Measurements from ENCODE around the gene RESP18. TPM values are rescaled to one million over a fixed set of nuclear protein-coding genes. Genes with fewer than 3 reads are reported as not detected.

The RESP18 gene
- total RNA-seq, 2 experiments from 2014 or later = not detected

- no peaks in the 10 kb centered on the region for H3K9me2 ChIP-seq (ENCODE audit: insufficient read depth, low read length)
- peak overlapping the region; percentile 90 for H3K27ac ChIP-seq (ENCODE audit: low read depth, low read length, poor library complexity, severe bottlenecking)
- intact Hi-C loops (cut with micrococcal nuclease; ENCODE audit: unreplicated experiment) = loop anchor here (1.0 to 10.0 kb wide), 7 partner anchors 17 to 394 kb away; partner anchors contain the start of genes ANKZF1, ATG9A, NHEJ1 and TUBA4A
- H3K4me1 ChIP-seq (ENCODE audit: insufficient read depth, low read length, poor library complexity, severe bottlenecking) = peaks cover 39% of the 10 kb centered on the region
- BruUV-seq (replicated peaks) = no TSS peak
- H3K36me3 ChIP-seq (ENCODE audit: insufficient read depth, low read length) = peaks cover 34% of the 10 kb centered on the region
- H3K4me2 ChIP-seq (ENCODE audit: low read length) = peak overlapping the region; percentile 81
- no peak for TF ChIP-seq EZH2phosphoT487 (IDR thresholded peaks at IDR 0.05; ENCODE audit: borderline replicate concordance, low read depth, low read length)
- TF ChIP-seq CTCF (conservative IDR thresholded peaks at IDR 0.05; ENCODE audit: low read length) = no peak
- no peaks in the 10 kb centered on the region for H3K9me3 ChIP-seq (ENCODE audit: low read length)
- peak; percentile 59 for DNase-seq (ENCODE audit: low spot score)
- H4K20me1 ChIP-seq (ENCODE audit: insufficient read depth, low read length) = peaks cover 5% of the 10 kb centered on the region
- peaks cover 19% of the 10 kb centered on the region; the same call in 1 of the 2 replicates for H3K79me2 ChIP-seq (ENCODE audit: insufficient read depth, low read depth, low read length)
- POLR2A ChIA-PET = interaction anchor here (0.6 to 3.4 kb wide), 14 partner anchors 13 to 363 kb away, joined by 3 to 21 read pairs (median 4); partner anchors contain the start of genes DNPEP, GLB1L, STK16 and TUBA4A
- peak overlapping the region; percentile 74; the same call in 1 of the 2 replicates for H2AFZ ChIP-seq (ENCODE audit: low read length)
- CTCF ChIA-PET (ENCODE audit: unreplicated experiment) = interaction anchor here (0.6 to 3.0 kb wide), 6 partner anchors 8 to 885 kb away, joined by 3 to 13 read pairs (median 8); partner anchors contain the start of genes TUBA4A and TUBA4B
- peak overlapping the region; percentile 83 for H3K4me3 ChIP-seq (ENCODE audit: low read depth, low read length, poor library complexity, severe bottlenecking)
These were observed 53.8 kb downstream of the RESP18 start for GRCh38 chr2:219278655-219279150.

- Histone ChIP-seq H3K36me3 (ENCODE audit: insufficient read depth, low read length) (peaks cover 27% of the 10 kb centered on the region), H3K4me2 (ENCODE audit: low read length) (peak overlapping the region; percentile 81), H3K4me3 (ENCODE audit: low read depth, low read length, poor library complexity, severe bottlenecking) (peak overlapping the region; percentile 83), H4K20me1 (ENCODE audit: insufficient read depth, low read length) (peaks cover 5% of the 10 kb centered on the region), H2AFZ (ENCODE audit: low read length) (peak overlapping the region; percentile 74), H3K9me3 (ENCODE audit: low read length) (no peaks in the 10 kb centered on the region), H3K9me2 (ENCODE audit: insufficient read depth, low read length) (no peaks in the 10 kb centered on the region), H3K4me1 (ENCODE audit: insufficient read depth, low read length, poor library complexity, severe bottlenecking) (peaks cover 39% of the 10 kb centered on the region), H3K27ac (ENCODE audit: low read depth, low read length, poor library complexity, severe bottlenecking) (peak overlapping the region; percentile 90), H3K79me2 (ENCODE audit: insufficient read depth, low read depth, low read length) (peaks cover 19% of the 10 kb centered on the region; the same call in 1 of the 2 replicates)
- BruUV-seq (replicated peaks) = no TSS peak
- ChIA-PET CTCF (ENCODE audit: unreplicated experiment) (interaction anchor here (0.6 to 3.0 kb wide), 8 partner anchors 14 to 885 kb away, joined by 3 to 13 read pairs (median 6); partner anchors contain the start of genes TUBA4A and TUBA4B), POLR2A (interaction anchor here (0.6 to 3.4 kb wide), 14 partner anchors 12 to 364 kb away, joined by 3 to 21 read pairs (median 4); partner anchors contain the start of genes DNPEP, GLB1L, STK16 and TUBA4A)
- TF ChIP-seq EZH2phosphoT487 (IDR thresholded peaks at IDR 0.05; ENCODE audit: borderline replicate concordance, low read depth, low read length) (no peak), CTCF (conservative IDR thresholded peaks at IDR 0.05; ENCODE audit: low read length) (peak; percentile 98)
- intact Hi-C loops (cut with micrococcal nuclease; ENCODE audit: unreplicated experiment) = loop anchor here (1.0 to 10.0 kb wide), 4 partner anchors 29 to 393 kb away; partner anchors contain the start of genes WNT10A and ZFAND2B
- peak; percentile 79 for DNase-seq (ENCODE audit: low spot score)
These were observed 54.6 kb downstream of the RESP18 start for GRCh38 chr2:219277703-219278654.

Small RNA genes within 50 kb of the gene (microRNA-seq; reads per million reads assigned to microRNA genes)
- not detected for gene MIR153-1 (ENCODE audit: borderline replicate concordance)

Small RNA genes within 50 kb of the gene (small RNA-seq; reads per million reads assigned to genes)
- gene AC053503.3 (not detected), gene MIR153-1 (not detected)

Other genes starting within 250 kb of the RESP18 start
- 12.7 and 14.9 TPM in 2 replicates for gene NHEJ1, start 171.9 kb downstream of the RESP18 start, total RNA-seq (2014; rRNA removed; shearing (Covaris generic))
- 12.3 and 14.3 TPM in 2 replicates for gene NHEJ1, start 171.9 kb downstream of the RESP18 start, total RNA-seq (2022)
- 2.7 and 4.0 TPM in 2 replicates for gene SLC23A3, start 162.7 kb downstream of the RESP18 start, total RNA-seq (2014; rRNA removed; shearing (Covaris generic))
- gene SLC23A3, start 162.7 kb downstream of the RESP18 start, total RNA-seq (2022) = 3.1 and 6.7 TPM in 2 replicates
- gene CNPPD1, start 155.8 kb downstream of the RESP18 start, total RNA-seq (2014; rRNA removed; shearing (Covaris generic)) = 39.2 and 40.1 TPM in 2 replicates
- 67.5 and 68.2 TPM in 2 replicates for gene CNPPD1, start 155.8 kb downstream of the RESP18 start, total RNA-seq (2022)
- 44.9 and 59.1 TPM in 2 replicates for gene RETREG2, start 154.5 kb downstream of the RESP18 start, total RNA-seq (2014; rRNA removed; shearing (Covaris generic))
- gene RETREG2, start 154.5 kb downstream of the RESP18 start, total RNA-seq (2022) = 74.6 and 88.2 TPM in 2 replicates
- gene ZFAND2B, start 126.0 kb downstream of the RESP18 start, total RNA-seq (2014; rRNA removed; shearing (Covaris generic)) = 42.4 and 51.6 TPM in 2 replicates
- 35.3 and 35.9 TPM in 2 replicates for gene ZFAND2B, start 126.0 kb downstream of the RESP18 start, total RNA-seq (2022)
- gene ABCB6, start 113.8 kb downstream of the RESP18 start, total RNA-seq (2014; rRNA removed; shearing (Covaris generic)) = 4.0 and 6.4 TPM in 2 replicates
- gene ABCB6, start 113.8 kb downstream of the RESP18 start, total RNA-seq (2022) = 8.4 and 10.2 TPM in 2 replicates
- 22.2 and 27.7 TPM in 2 replicates for gene ATG9A, start 103.1 kb downstream of the RESP18 start, total RNA-seq (2014; rRNA removed; shearing (Covaris generic))
- 23.4 and 27.3 TPM in 2 replicates for gene ATG9A, start 103.1 kb downstream of the RESP18 start, total RNA-seq (2022)
- 57.8 and 91.0 TPM in 2 replicates for gene ANKZF1, start 102.9 kb downstream of the RESP18 start, total RNA-seq (2014; rRNA removed; shearing (Covaris generic))
- gene ANKZF1, start 102.9 kb downstream of the RESP18 start, total RNA-seq (2022) = 73.2 and 82.4 TPM in 2 replicates
- 2.7 and 8.6 TPM in 2 replicates for gene GLB1L, start 87.3 kb downstream of the RESP18 start, total RNA-seq (2014; rRNA removed; shearing (Covaris generic))
- gene GLB1L, start 87.3 kb downstream of the RESP18 start, total RNA-seq (2022) = 6.4 and 6.9 TPM in 2 replicates
- 19.6 and 23.4 TPM in 2 replicates for gene STK16, start 87.3 kb downstream of the RESP18 start, total RNA-seq (2014; rRNA removed; shearing (Covaris generic))
- 39.5 and 42.8 TPM in 2 replicates for gene STK16, start 87.3 kb downstream of the RESP18 start, total RNA-seq (2022)
- gene TUBA4B, start 79.5 kb downstream of the RESP18 start, total RNA-seq (2014; rRNA removed; shearing (Covaris generic)) = not detected in 2 replicates
- gene TUBA4B, start 79.5 kb downstream of the RESP18 start, total RNA-seq (2022) = 0.28 TPM in 1 of 2 replicates, not detected in the other
- gene TUBA4A, start 78.8 kb downstream of the RESP18 start, total RNA-seq (2014; rRNA removed; shearing (Covaris generic)) = 62.8 and 96.0 TPM in 2 replicates
- 181 and 186 TPM in 2 replicates for gene TUBA4A, start 78.8 kb downstream of the RESP18 start, total RNA-seq (2022)
- 49.9 and 53.0 TPM in 2 replicates for gene DNAJB2, start 53.4 kb downstream of the RESP18 start, total RNA-seq (2014; rRNA removed; shearing (Covaris generic))
- 55.3 and 58.7 TPM in 2 replicates for gene DNAJB2, start 53.4 kb downstream of the RESP18 start, total RNA-seq (2022)
- gene PTPRN, start 23.3 kb downstream of the RESP18 start, total RNA-seq (2014; rRNA removed; shearing (Covaris generic)) = not detected in 2 replicates
- not detected in 2 replicates for gene PTPRN, start 23.3 kb downstream of the RESP18 start, total RNA-seq (2022)
- 39.3 and 40.5 TPM in 2 replicates for gene DNPEP, start 55.2 kb upstream of the RESP18 start, total RNA-seq (2014; rRNA removed; shearing (Covaris generic))
- gene DNPEP, start 55.2 kb upstream of the RESP18 start, total RNA-seq (2022) = 54.2 and 63.6 TPM in 2 replicates
- not detected in 2 replicates for gene DES, start 85.6 kb upstream of the RESP18 start, total RNA-seq (2014; rRNA removed; shearing (Covaris generic))
- gene DES, start 85.6 kb upstream of the RESP18 start, total RNA-seq (2022) = not detected in 2 replicates
- 0.13 TPM in 1 of 2 replicates, not detected in the other for gene SPEG, start 102.1 kb upstream of the RESP18 start, total RNA-seq (2014; rRNA removed; shearing (Covaris generic))
- 0.35 and 0.46 TPM in 2 replicates for gene SPEG, start 102.1 kb upstream of the RESP18 start, total RNA-seq (2022)
- gene GMPPA, start 166.1 kb upstream of the RESP18 start, total RNA-seq (2014; rRNA removed; shearing (Covaris generic)) = 22.3 and 28.4 TPM in 2 replicates
- gene GMPPA, start 166.1 kb upstream of the RESP18 start, total RNA-seq (2022) = 42.9 and 46.4 TPM in 2 replicates
- 0.39 and 0.73 TPM in 2 replicates for gene ASIC4, start 181.7 kb upstream of the RESP18 start, total RNA-seq (2014; rRNA removed; shearing (Covaris generic))
- 0.74 and 0.96 TPM in 2 replicates for gene ASIC4, start 181.7 kb upstream of the RESP18 start, total RNA-seq (2022)
- gene CHPF, start 211.1 kb upstream of the RESP18 start, total RNA-seq (2014; rRNA removed; shearing (Covaris generic)) = 14.5 and 24.1 TPM in 2 replicates
- gene CHPF, start 211.1 kb upstream of the RESP18 start, total RNA-seq (2022) = 30.5 and 33.0 TPM in 2 replicates
- gene TMEM198, start 211.3 kb upstream of the RESP18 start, total RNA-seq (2014; rRNA removed; shearing (Covaris generic)) = 1.4 and 2.5 TPM in 2 replicates
- gene TMEM198, start 211.3 kb upstream of the RESP18 start, total RNA-seq (2022) = 6.1 and 6.6 TPM in 2 replicates
- gene OBSL1, start 238.8 kb upstream of the RESP18 start, total RNA-seq (2014; rRNA removed; shearing (Covaris generic)) = 0.25 TPM in 1 of 2 replicates, not detected in the other
- gene OBSL1, start 238.8 kb upstream of the RESP18 start, total RNA-seq (2022) = 0.18 TPM in 1 of 2 replicates, not detected in the other
- not detected in 2 replicates for gene INHA, start 239.6 kb upstream of the RESP18 start, total RNA-seq (2014; rRNA removed; shearing (Covaris generic))
- not detected in 2 replicates for gene INHA, start 239.6 kb upstream of the RESP18 start, total RNA-seq (2022)